Measurements from ENCODE around the gene IPO11. TPM values are rescaled to one million over a fixed set of nuclear protein-coding genes. Genes with fewer than 3 reads are reported as not detected.

IPO11 gene
- total RNA-seq, 4 donors from 2014 or later = 12.0 to 23.7 (median 20.8) TPM

DNA sequence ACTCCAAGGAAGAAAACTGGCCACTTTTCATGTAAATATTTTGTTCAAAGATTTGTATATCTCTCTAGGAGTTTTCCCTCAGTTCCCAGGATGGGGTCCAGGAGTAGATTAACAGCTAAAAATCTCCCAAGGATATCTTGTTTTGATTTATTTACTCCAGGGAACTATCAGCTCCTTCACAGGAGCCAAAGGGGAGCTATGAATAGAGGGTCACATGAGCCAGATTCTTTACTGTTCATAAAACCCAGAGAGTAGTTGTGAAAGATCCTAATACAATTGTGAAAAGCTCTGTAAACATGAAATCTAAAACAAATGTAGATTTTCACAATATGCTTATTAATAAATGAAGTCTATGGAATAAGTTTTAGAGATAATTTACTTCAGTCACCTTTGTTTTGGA is 25.7 kb upstream of the IPO11 start:
- Histone ChIP-seq H3K36me3 (peaks cover 65% of the 10 kb centered on the region), H3K27me3 (no peaks in the 10 kb centered on the region), H3K27ac (no peak overlapping the region), H3K4me3 (no peak overlapping the region), H3K9me3 (no peaks in the 10 kb centered on the region), H3K4me1 (no peaks in the 10 kb centered on the region)
- no peak for DNase-seq (ENCODE audit: low spot score in 2 of 2)
- no peak for TF ChIP-seq EP300 (IDR thresholded peaks at IDR 0.05)

DNA sequence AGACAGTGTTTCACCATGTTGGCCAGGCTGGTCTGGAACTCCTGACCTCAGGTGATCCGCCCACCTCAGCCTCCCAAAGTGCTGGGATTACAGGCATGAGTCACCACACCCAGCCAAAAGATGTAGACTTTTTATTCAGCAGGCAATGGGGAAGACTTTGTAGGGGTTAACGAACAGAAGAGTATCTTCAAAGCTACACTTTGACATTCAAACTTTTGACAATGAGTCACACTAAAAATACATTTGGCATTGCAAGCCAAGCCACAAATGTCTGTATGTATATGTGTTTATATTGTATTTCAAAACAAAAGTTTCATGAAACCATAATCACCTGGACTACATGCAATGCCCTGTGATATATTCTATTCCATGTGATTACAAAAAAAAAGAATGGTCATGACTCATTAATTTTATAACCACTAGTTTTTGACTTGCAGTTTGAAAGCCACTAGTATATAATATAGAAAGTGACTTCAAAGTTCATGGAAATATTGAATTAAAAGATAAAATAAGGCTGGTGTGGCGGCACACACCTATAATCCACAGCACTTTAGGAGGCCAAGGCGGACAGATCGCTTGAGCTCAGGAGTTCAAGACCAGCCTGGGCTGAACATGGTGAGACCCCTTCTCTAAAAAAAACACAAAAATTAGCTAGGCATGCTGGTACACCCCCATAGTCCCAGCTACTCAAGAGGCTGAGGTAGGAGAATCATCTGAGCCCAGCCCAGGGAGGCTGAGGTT is 17.2 kb upstream of the IPO11 start:
- no peak overlapping the region for H3K4me3 ChIP-seq
- no peaks in the 10 kb centered on the region for H3K9me3 ChIP-seq
- no peak overlapping the region for H3K27ac ChIP-seq
- H3K36me3 ChIP-seq = peaks cover 86% of the 10 kb centered on the region
- H3K27me3 ChIP-seq = no peaks in the 10 kb centered on the region
- TF ChIP-seq POLR2A (IDR thresholded peaks at IDR 0.05) (no peak), POLR2AphosphoS5 (IDR thresholded peaks at IDR 0.05) (no peak), CTCF (IDR thresholded peaks at IDR 0.05) (no peak), EP300 (IDR thresholded peaks at IDR 0.05) (no peak)
- WGBS = 89% methylated on average over 5 of the region's 5 CpGs
- H3K4me1 ChIP-seq = no peaks in the 10 kb centered on the region
- no peak for DNase-seq (ENCODE audit: low spot score in 2 of 2)

GRCh38 chr5:62403411-62404250 is 8.9 kb upstream of the IPO11 start, which contains the start of gene DIMT1:
Gene DIMT1, minus strand, starts transcription at chr5:62403905. Its CDS starts 133 bp downstream, at chr5:62403772.
- under 1% methylated on average over 48 of the region's 66 CpGs for WGBS
- Histone ChIP-seq H3K36me3 (peaks cover 14% of the 10 kb centered on the region), H3K4me1 (peaks cover 18% of the 10 kb centered on the region), H3K27ac (peak within 1 kb of the TSS; percentile 92), H3K4me3 (peak within 1 kb of the TSS; percentile 59), H3K27me3 (no peaks in the 10 kb centered on the region), H3K9me3 (no peaks in the 10 kb centered on the region)
- DNase-seq (ENCODE audit: low spot score in 2 of 2) = peak; percentile 97 to 98
- TF ChIP-seq POLR2A (IDR thresholded peaks at IDR 0.05) (peak in 1 of 2 donors; percentile 42), POLR2AphosphoS5 (IDR thresholded peaks at IDR 0.05) (peak in 2 of 3 donors; percentile 31 to 50), CTCF (IDR thresholded peaks at IDR 0.05) (no peak)

GRCh38 chr5:62413711-62414110 is 1.1 kb downstream of the IPO11 start:
- peak overlapping the region; percentile 83 for H3K4me3 ChIP-seq

GRCh38 chr5:62418462-62419076 is 6.0 kb downstream of the IPO11 start:
- H3K27me3 ChIP-seq = no peaks in the 10 kb centered on the region
- DNase-seq (ENCODE audit: low spot score in 2 of 2) = no peak
- no peak overlapping the region for H3K27ac ChIP-seq
- peaks cover 6% of the 10 kb centered on the region for H3K4me1 ChIP-seq
- H3K9me3 ChIP-seq = no peaks in the 10 kb centered on the region
- 83% methylated on average over 4 of the region's 4 CpGs for WGBS
- H3K4me3 ChIP-seq = no peak overlapping the region
- no peaks in the 10 kb centered on the region for H3K36me3 ChIP-seq
- TF ChIP-seq CTCF (IDR thresholded peaks at IDR 0.05) (no peak), POLR2AphosphoS5 (IDR thresholded peaks at IDR 0.05) (no peak), EP300 (IDR thresholded peaks at IDR 0.05) (no peak), POLR2A (IDR thresholded peaks at IDR 0.05) (no peak)

More at GRCh38 chr5:62413711-62414110, 1.1 kb downstream of the IPO11 start:
- TF ChIP-seq EP300 (IDR thresholded peaks at IDR 0.05) (no peak), CTCF (IDR thresholded peaks at IDR 0.05) (no peak), POLR2A (IDR thresholded peaks at IDR 0.05) (no peak), POLR2AphosphoS5 (IDR thresholded peaks at IDR 0.05) (no peak)
- Histone ChIP-seq H3K27me3 (no peaks in the 10 kb centered on the region), H3K9me3 (no peaks in the 10 kb centered on the region), H3K36me3 (no peaks in the 10 kb centered on the region), H3K27ac (no peak overlapping the region), H3K4me1 (peaks cover 15% of the 10 kb centered on the region)
- no peak for DNase-seq (ENCODE audit: low spot score in 2 of 2)
- WGBS = 62% methylated on average over 3 of the region's 3 CpGs

Data from suprapubic skin (tissue), 4 donors.